Nephron progenitor cell (in vitro differentiated cells): ENCODE data around the gene HHIP.

Source experiments
- DNase-seq: peaks from one replicate; pipeline ENCODE4 v3.0.0; 2021
- H3K27ac Mint-ChIP-seq: 2 replicates; pipeline ENCODE4 v1.8.0; 2021; ENCODE audit warnings: mild to moderate bottlenecking, moderate library complexity, mixed read lengths
- H3K27me3 Mint-ChIP-seq: 2 replicates; pipeline ENCODE4 v1.8.0; 2021; ENCODE audit warnings: mild to moderate bottlenecking, low read depth, mixed read lengths; ENCODE audit not compliant: poor library complexity
- H3K36me3 Mint-ChIP-seq: 2 replicates; pipeline ENCODE4 v1.8.0; 2021; ENCODE audit warnings: low read depth, mixed read lengths
- H3K4me1 Mint-ChIP-seq: 2 replicates; pipeline ENCODE4 v1.8.0; 2021; ENCODE audit warnings: mixed read lengths
- H3K4me3 Mint-ChIP-seq: 2 replicates; pipeline ENCODE4 v1.8.0; 2021; ENCODE audit warnings: mild to moderate bottlenecking, moderate library complexity, mixed read lengths
- H3K9me3 Mint-ChIP-seq: 2 replicates; pipeline ENCODE4 v1.8.0; 2021; ENCODE audit warnings: mild to moderate bottlenecking, moderate library complexity, mixed read lengths
- TF ChIP-seq, protein P1 (sequence below): fragments of 200-600 bp; sonication (generic); IDR thresholded peaks from 2 replicates; pipeline ENCODE4 v1.5.0; 2021; ENCODE audit warnings: antibody characterized with exemption

The HHIP gene

DNA sequence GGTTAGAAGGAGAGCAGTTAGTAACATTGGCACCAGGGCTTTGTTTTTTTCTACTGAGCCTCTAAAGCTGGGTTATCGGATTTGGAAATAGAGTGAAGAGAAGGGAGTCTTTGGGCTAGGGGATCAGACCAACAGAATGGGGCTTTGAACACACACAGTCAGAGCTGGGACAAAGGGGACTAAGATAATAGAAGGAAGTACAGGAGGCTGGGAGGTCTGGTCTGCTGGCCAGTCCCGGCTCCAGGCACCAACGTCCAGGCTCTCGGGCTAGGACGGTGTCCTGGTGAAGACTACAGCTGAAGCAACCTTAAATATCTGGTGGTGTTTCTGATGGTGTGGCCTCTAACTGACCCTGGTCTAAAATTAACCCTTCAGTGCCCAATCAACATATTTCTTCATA, 57.5 kb downstream of the HHIP start:
- no peak for DNase-seq
- no peaks in the 10 kb centered on the region for H3K9me3 Mint-ChIP-seq
- H3K27me3 Mint-ChIP-seq = peaks cover 2% of the 10 kb centered on the region
- H3K27ac Mint-ChIP-seq = no peak overlapping the region
- H3K4me3 Mint-ChIP-seq = no peak overlapping the region
- TF ChIP-seq, protein P1, sequence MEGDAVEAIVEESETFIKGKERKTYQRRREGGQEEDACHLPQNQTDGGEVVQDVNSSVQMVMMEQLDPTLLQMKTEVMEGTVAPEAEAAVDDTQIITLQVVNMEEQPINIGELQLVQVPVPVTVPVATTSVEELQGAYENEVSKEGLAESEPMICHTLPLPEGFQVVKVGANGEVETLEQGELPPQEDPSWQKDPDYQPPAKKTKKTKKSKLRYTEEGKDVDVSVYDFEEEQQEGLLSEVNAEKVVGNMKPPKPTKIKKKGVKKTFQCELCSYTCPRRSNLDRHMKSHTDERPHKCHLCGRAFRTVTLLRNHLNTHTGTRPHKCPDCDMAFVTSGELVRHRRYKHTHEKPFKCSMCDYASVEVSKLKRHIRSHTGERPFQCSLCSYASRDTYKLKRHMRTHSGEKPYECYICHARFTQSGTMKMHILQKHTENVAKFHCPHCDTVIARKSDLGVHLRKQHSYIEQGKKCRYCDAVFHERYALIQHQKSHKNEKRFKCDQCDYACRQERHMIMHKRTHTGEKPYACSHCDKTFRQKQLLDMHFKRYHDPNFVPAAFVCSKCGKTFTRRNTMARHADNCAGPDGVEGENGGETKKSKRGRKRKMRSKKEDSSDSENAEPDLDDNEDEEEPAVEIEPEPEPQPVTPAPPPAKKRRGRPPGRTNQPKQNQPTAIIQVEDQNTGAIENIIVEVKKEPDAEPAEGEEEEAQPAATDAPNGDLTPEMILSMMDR = no peak
- H3K4me1 Mint-ChIP-seq = peaks cover 18% of the 10 kb centered on the region
- H3K36me3 Mint-ChIP-seq = no peaks in the 10 kb centered on the region

- TF ChIP-seq, protein P1 = no peak
- Mint-ChIP-seq H3K27ac (no peak overlapping the region), H3K36me3 (no peaks in the 10 kb centered on the region), H3K4me3 (no peak overlapping the region), H3K27me3 (no peaks in the 10 kb centered on the region), H3K4me1 (peaks cover 27% of the 10 kb centered on the region), H3K9me3 (no peaks in the 10 kb centered on the region)
- no peak for DNase-seq
These were observed 59.9 kb downstream of the HHIP start for GRCh38 chr4:144705601-144706590.

DNA sequence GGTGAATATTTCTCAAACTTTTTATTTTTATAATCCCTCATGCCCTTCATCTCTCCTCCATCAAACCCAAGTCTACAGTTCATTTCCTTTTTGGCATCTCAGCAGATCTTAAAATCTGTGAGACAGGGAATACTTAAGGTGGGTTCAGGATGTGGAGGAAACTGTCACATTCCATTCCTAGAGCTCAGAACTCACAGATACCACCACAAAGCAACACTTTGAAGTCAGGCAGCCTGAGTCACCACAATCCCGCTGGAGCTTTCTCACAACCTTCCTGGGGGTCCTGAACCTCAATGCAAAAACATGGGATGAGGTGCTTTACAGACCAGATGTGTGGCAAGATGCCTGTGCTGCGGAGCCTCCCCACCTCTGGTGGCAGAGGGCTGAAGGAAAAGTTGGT, 63.2 kb downstream of the HHIP start:
- no peak overlapping the region for H3K4me3 Mint-ChIP-seq
- no peak for DNase-seq
- no peaks in the 10 kb centered on the region for H3K9me3 Mint-ChIP-seq
- TF ChIP-seq, protein P1 = no peak
- H3K4me1 Mint-ChIP-seq = peaks cover 21% of the 10 kb centered on the region
- H3K36me3 Mint-ChIP-seq = no peaks in the 10 kb centered on the region
- H3K27me3 Mint-ChIP-seq = no peaks in the 10 kb centered on the region
- no peak overlapping the region for H3K27ac Mint-ChIP-seq

DNA sequence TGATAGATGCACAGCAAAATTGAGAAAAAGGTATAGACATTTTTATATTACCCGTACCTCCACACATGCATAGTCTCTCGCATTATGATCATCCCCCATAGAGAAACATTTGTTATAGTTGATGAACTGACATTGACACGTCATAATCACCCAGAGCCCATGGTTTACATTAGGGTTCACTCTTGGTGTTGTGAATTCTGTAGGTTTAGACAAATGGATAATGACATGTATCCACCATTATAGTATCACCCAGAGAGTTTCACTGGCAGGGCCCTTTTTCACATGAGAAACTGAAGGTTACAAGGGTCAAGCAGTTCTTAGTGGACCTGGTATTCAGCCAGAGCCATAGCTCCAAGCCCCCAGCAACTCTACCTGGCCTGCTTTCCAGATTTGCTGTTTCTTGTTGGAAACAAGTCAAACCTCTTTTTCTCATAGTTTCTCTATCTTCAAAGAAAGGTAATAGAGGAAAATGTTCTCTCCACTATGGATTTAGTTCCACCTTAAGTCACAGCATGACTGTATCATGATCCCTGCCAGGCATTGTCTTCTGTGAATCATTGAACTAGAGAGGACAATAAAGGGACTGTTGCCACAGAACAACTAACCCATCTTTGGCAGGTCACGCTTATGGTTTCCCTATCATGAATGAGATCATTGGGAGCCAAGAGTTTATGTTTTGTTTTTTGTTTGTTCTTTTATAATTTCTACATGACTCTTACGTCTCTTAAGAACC, 64.0 kb downstream of the HHIP start:
- H3K4me3 Mint-ChIP-seq = no peak overlapping the region
- H3K9me3 Mint-ChIP-seq = no peaks in the 10 kb centered on the region
- no peak for DNase-seq
- peaks cover 16% of the 10 kb centered on the region for H3K4me1 Mint-ChIP-seq
- H3K27me3 Mint-ChIP-seq = no peaks in the 10 kb centered on the region
- peak overlapping the region; percentile 26 for H3K27ac Mint-ChIP-seq
- TF ChIP-seq, protein P1 = no peak
- H3K36me3 Mint-ChIP-seq = no peaks in the 10 kb centered on the region

GRCh38 chr4:144710526-144710912, 64.6 kb downstream of the HHIP start:
- Mint-ChIP-seq H3K4me1 (peaks cover 16% of the 10 kb centered on the region), H3K27ac (no peak overlapping the region), H3K36me3 (no peaks in the 10 kb centered on the region), H3K4me3 (no peak overlapping the region), H3K9me3 (no peaks in the 10 kb centered on the region), H3K27me3 (no peaks in the 10 kb centered on the region)
- TF ChIP-seq, protein P1 = no peak
- DNase-seq = no peak
